HEK293T (cell line): Measurements from ENCODE around the gene SMTN.
"Not testable (repeated sequence)": the region's sequence is repeated elsewhere in the genome, so short reads cannot be mapped to it uniquely, and the experiment has no call there.

Experiments used
- CTCF ChIA-PET: fragments of 350-600 bp; formaldehyde crosslinking; extraction: SDS; loops from one replicate; lab custom pipeline; 2021; ENCODE audit warnings: antibody characterized with exemption, inconsistent platforms; lab: Yijun Ruan, JAX
- POLR2A ChIA-PET: fragments of 350-600 bp; formaldehyde crosslinking; extraction: SDS; loops from one replicate; lab custom pipeline; 2020; ENCODE audit warnings: antibody characterized with exemption, inconsistent platforms; lab: Yijun Ruan, JAX
- DNase-seq: peaks from one replicate; pipeline ENCODE4 v3.0.0; 2012; ENCODE audit warnings: mixed read lengths; ENCODE audit errors: extremely low spot score
- ARNT ChIP-seq: fragments of 450-650 bp; IDR thresholded peaks from 2 replicates; pipeline ENCODE4 v1.6.1; 2017; ENCODE audit warnings: mild to moderate bottlenecking
- BHLHE40 ChIP-seq: fragments of 450-650 bp; IDR thresholded peaks from 2 replicates; pipeline ENCODE4 v1.6.1; 2016; ENCODE audit warnings: mild to moderate bottlenecking, moderate library complexity, borderline replicate concordance
- CTBP1 ChIP-seq: fragments of 450-650 bp; IDR thresholded peaks from 2 replicates; pipeline ENCODE4 v1.6.1; 2016; ENCODE audit warnings: borderline replicate concordance
- ELF4 ChIP-seq: fragments of 450-650 bp; IDR thresholded peaks from 2 replicates; pipeline ENCODE4 v1.6.1; 2017; ENCODE audit warnings: antibody characterized with exemption
- FOXA1 ChIP-seq: fragments of 450-650 bp; IDR thresholded peaks from 2 replicates; pipeline ENCODE4 v1.6.1; 2016; ENCODE audit warnings: mild to moderate bottlenecking
- FOXK2 ChIP-seq: fragments of 450-650 bp; IDR thresholded peaks from 2 replicates; pipeline ENCODE4 v1.6.1; 2016; ENCODE audit warnings: mild to moderate bottlenecking
- FOXM1 ChIP-seq: fragments of 450-650 bp; IDR thresholded peaks from 2 replicates; pipeline ENCODE4 v1.6.1; 2017; ENCODE audit warnings: mild to moderate bottlenecking, borderline replicate concordance
- HDGF ChIP-seq: fragments of 450-650 bp; IDR thresholded peaks from 2 replicates; pipeline ENCODE4 v1.6.1; 2017; ENCODE audit warnings: antibody characterized with exemption, borderline replicate concordance
- L3MBTL2 ChIP-seq: fragments of 450-650 bp; conservative IDR thresholded peaks from 2 replicates; pipeline ENCODE4 v1.6.1; 2016; ENCODE audit warnings: mild to moderate bottlenecking
- LEF1 ChIP-seq: fragments of 450-650 bp; IDR thresholded peaks from 2 replicates; pipeline ENCODE4 v1.6.1; 2017; ENCODE audit warnings: mild to moderate bottlenecking, borderline replicate concordance
- NFRKB ChIP-seq: fragments of 450-650 bp; IDR thresholded peaks from 2 replicates; pipeline ENCODE4 v1.6.1; 2016; ENCODE audit warnings: mild to moderate bottlenecking, moderate library complexity
- PKNOX1 ChIP-seq: fragments of 450-650 bp; IDR thresholded peaks from 2 replicates; pipeline ENCODE4 v1.6.1; 2016
- SP1 ChIP-seq: fragments of 450-650 bp; IDR thresholded peaks from 2 replicates; pipeline ENCODE4 v1.6.1; 2017
- SUZ12 ChIP-seq: fragments of 450-650 bp; IDR thresholded peaks from 2 replicates; pipeline ENCODE4 v1.6.1; 2016; ENCODE audit warnings: mild to moderate bottlenecking
- TARDBP ChIP-seq: fragments of 450-650 bp; IDR thresholded peaks from 2 replicates; pipeline ENCODE4 v1.6.1; 2016
- ZNF384 ChIP-seq: fragments of 450-650 bp; IDR thresholded peaks from 2 replicates; pipeline ENCODE4 v1.6.1; 2016

SMTN gene

GRCh38 chr22:31107894-31108218 is 26.7 kb downstream of the SMTN start:
- ChIA-PET CTCF (interaction anchor here (0.6 to 1.8 kb wide), 16 partner anchors 9 to 184 kb away, joined by 3 to 18 read pairs (median 4); partner anchors contain the start of genes INPP5J, RNF185 and SMTN), POLR2A (interaction anchor here (0.6 to 2.1 kb wide), 10 partner anchors 9 to 182 kb away, joined by 3 to 14 read pairs (median 4); partner anchors contain the start of genes INPP5J, MORC2, RNF185 and TUG1)
- TF ChIP-seq ZNF384 (no peak; the same call in 1 of the 2 replicates), FOXM1 (no peak), CTBP1 (no peak), TARDBP (no peak), BHLHE40 (no peak), FOXA1 (no peak), PKNOX1 (no peak), ARNT (no peak), HDGF (no peak), FOXK2 (no peak), ELF4 (no peak), NFRKB (no peak)
- DNase-seq = no peak

GRCh38 chr22:31112547-31113091 is 31.5 kb downstream of the SMTN start:
- POLR2A ChIA-PET = interaction anchor here (0.6 kb wide), 1 partner anchor 495 kb away, joined by 3 read pairs; no protein-coding TSS in a partner anchor
- CTCF ChIA-PET, DNase-seq: not testable (repeated sequence)

GRCh38 chr22:31118046-31118820 is 37.1 kb downstream of the SMTN start:
- TF ChIP-seq ARNT (no peak), FOXM1 (no peak), FOXA1 (no peak), PKNOX1 (no peak), TARDBP (no peak), HDGF (no peak), ELF4 (no peak), BHLHE40 (no peak), LEF1 (no peak), NFRKB (no peak), SUZ12 (no peak), FOXK2 (no peak), SP1 (no peak), ZNF384 (no peak), L3MBTL2 (no peak), CTBP1 (no peak)
- ChIA-PET POLR2A (no interaction called here), CTCF (no interaction called here)
- no peak for DNase-seq

GRCh38 chr22:31119026-31119717 is 38.1 kb downstream of the SMTN start:
- POLR2A ChIA-PET = interaction anchor here (1.2 kb wide), 1 partner anchor 11 kb away, joined by 3 read pairs; the partner anchor contains the start of gene SELENOM
- DNase-seq = no peak
- CTCF ChIA-PET = interaction anchor here (0.5 kb wide), 1 partner anchor 153 kb away, joined by 3 read pairs; no protein-coding TSS in a partner anchor
- TF ChIP-seq CTBP1 (no peak), BHLHE40 (no peak), FOXM1 (no peak), PKNOX1 (no peak), HDGF (no peak), TARDBP (no peak), SUZ12 (no peak), ELF4 (no peak), ARNT (no peak), LEF1 (no peak), FOXK2 (no peak), SP1 (no peak), NFRKB (no peak), L3MBTL2 (no peak), FOXA1 (no peak), ZNF384 (no peak)

- TF ChIP-seq L3MBTL2 (no peak), CTBP1 (no peak), TARDBP (no peak), BHLHE40 (no peak), FOXM1 (no peak), LEF1 (no peak), HDGF (no peak), NFRKB (no peak), ARNT (no peak), ELF4 (no peak), ZNF384 (no peak), PKNOX1 (no peak)
- no peak for DNase-seq
- CTCF ChIA-PET = interaction anchor here (0.9 kb wide), 1 partner anchor 13 kb away, joined by 3 read pairs; the partner anchor contains the start of gene SELENOM
- POLR2A ChIA-PET = no interaction called here
Measured at GRCh38 chr22:31120230-31120629, 39.1 kb downstream of the SMTN start.
